Measurements from ENCODE around the gene S100A3. TPM values are rescaled to one million over a fixed set of nuclear protein-coding genes. Genes with fewer than 3 reads are reported as not detected.

The S100A3 gene
- total and polyA plus RNA-seq, 2 of the 8 experiments (the other 6 are each of a cell fraction or from before 2014, with no cell fraction given) = 0.26 to 0.47 TPM

DNA sequence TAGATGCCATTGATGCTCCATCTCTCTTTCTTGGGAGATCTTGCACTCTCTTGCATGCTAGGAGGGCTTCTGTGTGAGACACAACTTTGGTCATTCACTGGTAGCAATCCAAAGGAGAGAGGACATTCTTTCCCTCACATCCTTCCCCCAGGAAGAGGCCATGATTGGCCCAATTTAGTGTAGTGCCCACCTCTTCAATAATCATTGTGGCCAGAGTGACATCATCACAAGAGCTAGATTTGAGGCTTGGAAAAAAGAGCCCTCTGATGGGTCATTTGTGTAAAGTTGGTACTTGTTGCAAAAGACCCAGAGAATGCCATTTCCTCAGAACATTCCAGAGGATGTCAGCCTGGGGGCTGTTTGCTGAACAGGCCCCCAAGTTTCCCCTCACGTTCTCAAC is 43.5 kb downstream of the S100A3 start:
- H3K23me2 ChIP-seq (ENCODE audit: low read depth, low read length) = no peaks in the 10 kb centered on the region
- CTCF ChIA-PET (ENCODE audit: partially characterized antibody) = interaction anchor here (1.2 to 4.0 kb wide), 3 partner anchors 11 to 151 kb away, joined by 3 to 28 read pairs (median 8); no protein-coding TSS in a partner anchor
- TF ChIP-seq TAF1 (IDR thresholded peaks at IDR 0.05; ENCODE audit: low read depth, low read length) = no peak
- no peak for TF ChIP-seq BCL11A (IDR thresholded peaks at IDR 0.05; ENCODE audit: low read depth in 2 of 2, low read length in 2 of 2)

More for the DNA sequence above, 43.5 kb downstream of the S100A3 start:
- H2BK15ac ChIP-seq (ENCODE audit: low read length) = no peak overlapping the region
- H4K91ac ChIP-seq (replicated peaks; ENCODE audit: insufficient read length, low read length) = no peak overlapping the region
- FAIRE-seq (no peak), DNase-seq (ENCODE audit: low read depth in 1 of 2, low spot score in 2 of 2) (no peak)
- no peak overlapping the region for H3K4ac ChIP-seq (replicated peaks; ENCODE audit: insufficient read length, low read depth, low read length)
- H2BK12ac ChIP-seq (ENCODE audit: low read depth, low read length) = no peak overlapping the region
- H2BK5ac ChIP-seq (ENCODE audit: low read depth, low read length) = no peak overlapping the region
- no peak overlapping the region for H3K18ac ChIP-seq (ENCODE audit: extremely low read depth, low read length)
- no peak overlapping the region for H4K8ac ChIP-seq (ENCODE audit: extremely low read depth, insufficient read depth, low read length)
- H2AK5ac ChIP-seq (ENCODE audit: low read depth, low read length) = no peak overlapping the region
- H3K4me1 ChIP-seq (replicated peaks in 1 of 4; ENCODE audit: control insufficient read depth in 3 of 4, insufficient read depth in 4 of 4, low read length in 3 of 4) = peaks cover 0 to 2% (median 0%) of the 10 kb centered on the region in 4 experiments; a peak in 3 of 7 replicates
- no peak overlapping the region for H3K27ac ChIP-seq (ENCODE audit: low read depth, low read length)
- H3K27me3 ChIP-seq (replicated peaks in 1 of 4; ENCODE audit: control insufficient read depth in 3 of 4, extremely low read depth in 1 of 4, insufficient read depth in 3 of 4, low read length in 3 of 4) = no peaks in the 10 kb centered on the region
- H3K36me3 ChIP-seq (ENCODE audit: control insufficient read depth in 2 of 4, insufficient read depth in 4 of 4, low read length in 3 of 4) = no peaks in the 10 kb centered on the region
- H4K5ac ChIP-seq (ENCODE audit: insufficient read length, low read depth, low read length) = no peak overlapping the region
- H2AFZ ChIP-seq (ENCODE audit: low read length) = no peak overlapping the region
- 80% methylated on average over 1 of the region's 1 CpG; no CpG with 5 or more reads in 1 of the 2 experiments for WGBS, 2 experiments (ENCODE audit: extremely low coverage in 1 of 2, insufficient coverage in 1 of 2, insufficient read length in 1 of 2, insufficient replicate concordance in 2 of 2, low coverage in 1 of 2, low lambda C conversion rate in 2 of 2, missing lambda C conversion rate in 1 of 2)
- no peaks in the 10 kb centered on the region for H4K20me1 ChIP-seq (replicated peaks in 1 of 2; ENCODE audit: control insufficient read depth in 1 of 2, insufficient read depth in 2 of 2, low read length in 2 of 2)
- no peak overlapping the region for H3K14ac ChIP-seq (ENCODE audit: insufficient read length)
- H3K23ac ChIP-seq (ENCODE audit: insufficient read length) = no peak overlapping the region
- H3K79me2 ChIP-seq (ENCODE audit: control insufficient read depth in 1 of 2, insufficient read depth in 2 of 2, low read length in 2 of 2) = no peaks in the 10 kb centered on the region
- no peak overlapping the region for H2BK120ac ChIP-seq (replicated peaks; ENCODE audit: low read depth, low read length)
- H3K79me1 ChIP-seq (ENCODE audit: low read depth, low read length) = no peaks in the 10 kb centered on the region
- POLR2A ChIA-PET (ENCODE audit: partially characterized antibody) = no interaction called here
- no peak overlapping the region for H3K4me2 ChIP-seq (ENCODE audit: insufficient read depth in 1 of 2, low read depth in 2 of 2, low read length in 2 of 2)
- no peak overlapping the region for H3K4me3 ChIP-seq (ENCODE audit: extremely low read depth in 1 of 4, insufficient read depth in 2 of 4, low read depth in 3 of 4, low read length in 4 of 4)
- no peak overlapping the region for H2BK20ac ChIP-seq (ENCODE audit: low read length)
- H3K9ac ChIP-seq (replicated peaks in 1 of 4; ENCODE audit: extremely low read depth in 1 of 4, low read depth in 3 of 4, low read length in 3 of 4) = no peak overlapping the region
- no peaks in the 10 kb centered on the region for H3K9me3 ChIP-seq (ENCODE audit: insufficient read depth in 2 of 2, low read depth in 1 of 2, low read length in 1 of 2)
- H3K56ac ChIP-seq (replicated peaks; ENCODE audit: insufficient read length, low read depth, low read length) = no peak overlapping the region

Data from H1 (cell line).